Peyer's patch (tissue), 4 donors: ENCODE measurements around the gene SCGB1D2. TPM values are rescaled to one million over a fixed set of nuclear protein-coding genes. Genes with fewer than 3 reads are reported as not detected.

ENCODE experiments used
- DNase-seq, 3 donors: peaks; one replicate each; pipeline ENCODE4 v3.0.0-alpha.2; 2017 to 2019
- H3K27ac ChIP-seq, 4 donors: fragments of 200-600 bp; sonication (generic); one replicate each; pipeline ENCODE4 v1.5.1; 2016 to 2019
- H3K27me3 ChIP-seq, 2 donors: fragments of 200-600 bp; sonication (generic); one replicate each; pipeline ENCODE4 v1.5.1; 2019
- H3K36me3 ChIP-seq, 3 donors: fragments of 200-600 bp; sonication (generic); one replicate each; pipeline ENCODE4 v1.5.1; 2016 to 2019
- H3K4me1 ChIP-seq, 4 donors: fragments of 200-600 bp; sonication (generic); one replicate each; pipeline ENCODE4 v1.5.1; 2016 to 2019
- H3K4me3 ChIP-seq, 4 donors: fragments of 200-600 bp; sonication (generic); 1 replicate in 3 of 4; 2 replicates in 1 of 4; pipeline ENCODE4 v1.5.1; 2016 to 2019; ENCODE audit warnings: mild to moderate bottlenecking in 1 of 4
- H3K9me3 ChIP-seq, 4 donors: fragments of 200-600 bp; sonication (generic); one replicate each; pipeline ENCODE4 v1.5.1; 2016 to 2019; ENCODE audit warnings: mild to moderate bottlenecking in 1 of 4
- POLR2A ChIP-seq, 2 donors: fragments of 450-650 bp; IDR thresholded peaks; one replicate each; pipeline ENCODE4 v1.5.1; 2017; ENCODE audit warnings: antibody characterized with exemption in 2 of 2, mild to moderate bottlenecking in 2 of 2, moderate library complexity in 2 of 2
- total RNA-seq, 4 donors: library from RNA; depleted of rRNA; stranded (reverse); fragments of >200 nt; gene quantifications; one replicate each; pipeline ENCODE4 v1.1.0, GENCODE V29; 2016
- TF ChIP-seq, protein P1 (sequence below), 6 experiments: fragments of 450-650 bp in 4 of 6; fragments of 200-600 bp in 2 of 6; sonication (generic) in 1 of 6; IDR thresholded peaks; one replicate each; pipeline ENCODE4 v1.5.1; 2017 to 2019; ENCODE audit warnings: antibody characterized with exemption in 6 of 6, mild to moderate bottlenecking in 3 of 6, moderate library complexity in 1 of 6

The SCGB1D2 gene
- total RNA-seq, 4 donors from 2014 or later, result not detected

DNA sequence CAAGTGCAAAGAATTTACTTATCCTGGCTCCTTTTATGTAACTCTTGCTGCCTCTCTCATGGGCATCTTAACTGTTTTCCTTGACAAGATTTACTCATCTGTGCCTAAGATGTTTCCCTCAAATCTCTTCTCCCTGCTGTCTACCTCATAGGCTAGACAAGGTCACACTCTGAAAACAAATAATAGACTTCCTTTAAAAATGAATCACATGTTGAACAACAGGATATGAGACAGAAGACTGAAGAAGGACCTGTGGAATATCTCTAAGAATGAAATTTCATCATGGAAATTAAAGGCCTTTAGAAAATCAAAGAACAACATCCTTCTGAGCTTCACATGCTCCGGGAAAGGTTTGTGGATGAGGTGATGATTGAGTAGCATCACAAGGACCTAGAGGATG is 22.0 kb downstream of the SCGB1D2 start:
- Histone ChIP-seq H3K36me3 (no peaks in the 10 kb centered on the region), H3K4me3 (no peak overlapping the region), H3K27me3 (no peaks in the 10 kb centered on the region), H3K27ac (no peak overlapping the region), H3K4me1 (no peaks in the 10 kb centered on the region), H3K9me3 (no peaks in the 10 kb centered on the region)
- DNase-seq, result no peak
- TF ChIP-seq, protein P1, sequence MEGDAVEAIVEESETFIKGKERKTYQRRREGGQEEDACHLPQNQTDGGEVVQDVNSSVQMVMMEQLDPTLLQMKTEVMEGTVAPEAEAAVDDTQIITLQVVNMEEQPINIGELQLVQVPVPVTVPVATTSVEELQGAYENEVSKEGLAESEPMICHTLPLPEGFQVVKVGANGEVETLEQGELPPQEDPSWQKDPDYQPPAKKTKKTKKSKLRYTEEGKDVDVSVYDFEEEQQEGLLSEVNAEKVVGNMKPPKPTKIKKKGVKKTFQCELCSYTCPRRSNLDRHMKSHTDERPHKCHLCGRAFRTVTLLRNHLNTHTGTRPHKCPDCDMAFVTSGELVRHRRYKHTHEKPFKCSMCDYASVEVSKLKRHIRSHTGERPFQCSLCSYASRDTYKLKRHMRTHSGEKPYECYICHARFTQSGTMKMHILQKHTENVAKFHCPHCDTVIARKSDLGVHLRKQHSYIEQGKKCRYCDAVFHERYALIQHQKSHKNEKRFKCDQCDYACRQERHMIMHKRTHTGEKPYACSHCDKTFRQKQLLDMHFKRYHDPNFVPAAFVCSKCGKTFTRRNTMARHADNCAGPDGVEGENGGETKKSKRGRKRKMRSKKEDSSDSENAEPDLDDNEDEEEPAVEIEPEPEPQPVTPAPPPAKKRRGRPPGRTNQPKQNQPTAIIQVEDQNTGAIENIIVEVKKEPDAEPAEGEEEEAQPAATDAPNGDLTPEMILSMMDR (IDR thresholded peaks at IDR 0.05), result no peak
- no peak for TF ChIP-seq POLR2A (IDR thresholded peaks at IDR 0.05)

DNA sequence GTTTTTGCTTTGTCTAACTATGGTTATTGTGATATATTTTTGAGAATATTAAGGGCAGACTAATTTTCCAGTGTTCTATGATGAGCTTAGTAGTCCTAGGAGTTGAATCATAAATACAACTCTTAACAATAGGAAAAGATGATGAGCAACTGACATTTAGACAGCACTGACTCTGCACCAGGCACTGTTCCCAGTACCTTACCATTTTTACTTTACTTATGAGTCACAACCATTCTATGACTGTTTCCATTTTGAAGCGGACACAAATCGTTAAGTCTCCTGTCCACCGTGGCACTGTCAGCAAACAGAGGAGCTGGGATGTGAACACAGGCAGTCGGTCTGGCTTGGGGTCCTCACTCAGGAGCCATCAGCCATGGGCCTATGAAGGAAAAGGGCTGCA is 24.5 kb downstream of the SCGB1D2 start:
- Histone ChIP-seq H3K9me3 (no peaks in the 10 kb centered on the region), H3K36me3 (no peaks in the 10 kb centered on the region), H3K4me3 (no peak overlapping the region), H3K27ac (no peak overlapping the region), H3K4me1 (no peaks in the 10 kb centered on the region), H3K27me3 (no peaks in the 10 kb centered on the region)
- TF ChIP-seq, protein P1 (IDR thresholded peaks at IDR 0.05), result no peak
- TF ChIP-seq POLR2A (IDR thresholded peaks at IDR 0.05), result no peak
- DNase-seq, result no peak

DNA sequence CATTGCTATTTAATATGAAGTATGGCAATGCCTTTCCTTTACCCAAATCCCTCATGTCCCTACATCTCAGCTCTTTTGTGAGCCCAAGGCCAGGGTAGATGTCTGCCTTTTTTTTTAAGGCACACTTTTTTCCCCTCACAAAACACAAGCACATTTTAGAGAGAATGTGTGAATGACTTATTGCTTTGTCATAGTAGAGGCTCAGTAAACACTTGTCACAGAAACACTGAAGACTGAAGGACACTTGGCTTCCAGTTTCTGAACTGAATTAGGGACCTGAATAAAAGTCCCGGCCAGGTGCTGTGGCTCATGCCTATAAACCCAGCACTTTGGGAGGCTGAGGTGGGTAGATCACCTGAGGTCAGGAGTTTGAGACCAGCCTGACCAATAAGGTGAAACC is 25.0 kb downstream of the SCGB1D2 start:
- H3K4me1 ChIP-seq, result no peaks in the 10 kb centered on the region
- no peak for DNase-seq
- no peak overlapping the region for H3K4me3 ChIP-seq
- H3K36me3 ChIP-seq, result no peaks in the 10 kb centered on the region
- no peak for TF ChIP-seq POLR2A (IDR thresholded peaks at IDR 0.05)
- TF ChIP-seq, protein P1 (IDR thresholded peaks at IDR 0.05), result no peak
- no peaks in the 10 kb centered on the region for H3K9me3 ChIP-seq
- H3K27me3 ChIP-seq, result no peaks in the 10 kb centered on the region
- H3K27ac ChIP-seq, result no peak overlapping the region

DNA sequence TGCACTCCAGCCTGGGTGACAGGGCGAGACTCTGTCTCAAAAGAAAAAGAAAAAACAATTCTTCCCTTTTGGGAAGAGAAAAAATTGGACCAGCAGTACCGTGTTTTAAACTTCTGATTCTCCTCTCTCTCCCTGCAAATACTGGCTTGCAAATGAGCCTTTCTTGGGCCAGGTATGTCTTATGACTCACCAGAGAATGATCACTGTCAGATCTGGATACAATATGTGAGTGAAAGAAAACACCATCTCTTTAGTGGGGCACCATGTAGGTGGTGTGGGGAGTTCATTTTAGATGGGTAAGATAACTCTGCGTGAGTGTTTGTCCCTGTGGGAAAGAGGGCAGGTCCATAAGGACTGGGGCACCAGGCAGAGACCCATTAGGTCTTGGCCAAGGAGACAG is 25.5 kb downstream of the SCGB1D2 start:
- TF ChIP-seq, protein P1 (IDR thresholded peaks at IDR 0.05), result no peak
- no peak for TF ChIP-seq POLR2A (IDR thresholded peaks at IDR 0.05)
- Histone ChIP-seq H3K4me3 (no peak overlapping the region), H3K27me3 (no peaks in the 10 kb centered on the region), H3K27ac (no peak overlapping the region), H3K9me3 (no peaks in the 10 kb centered on the region), H3K4me1 (no peaks in the 10 kb centered on the region), H3K36me3 (no peaks in the 10 kb centered on the region)
- no peak for DNase-seq

DNA sequence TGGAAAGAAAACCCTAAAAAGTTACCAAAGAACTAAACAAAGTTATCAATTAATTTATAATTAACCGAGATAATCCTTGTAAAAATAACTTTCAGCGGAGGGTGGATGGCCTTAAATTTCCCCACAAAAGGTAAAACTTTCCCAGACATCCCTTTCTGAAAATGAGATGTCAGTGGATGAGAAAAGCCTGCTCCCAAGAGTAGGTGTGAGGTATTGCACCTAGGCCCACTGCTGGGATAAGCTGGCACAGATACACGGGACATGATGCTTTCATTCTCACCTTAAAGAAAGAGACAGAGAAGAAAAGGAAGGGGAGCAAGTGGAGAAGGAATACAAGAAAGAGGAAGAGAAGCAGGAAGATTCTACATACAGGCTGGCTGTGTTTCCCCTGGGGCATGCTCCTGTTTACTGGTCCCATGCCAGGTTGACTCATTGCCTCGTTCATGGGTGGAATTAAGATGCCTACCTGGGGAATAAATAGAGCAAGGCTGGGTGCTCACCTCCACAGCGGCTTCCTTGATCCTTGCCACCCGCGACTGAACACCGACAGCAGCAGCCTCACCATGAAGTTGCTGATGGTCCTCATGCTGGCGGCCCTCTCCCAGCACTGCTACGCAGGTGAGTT is 27.7 kb downstream of the SCGB1D2 start, which contains the start of gene SCGB2A2:
SCGB2A2 (plus strand) TSS at position 505 of the 625 bp plus-strand sequence; CDS start at position 564, 59 bp downstream.
- DNase-seq, result no peak
- Histone ChIP-seq H3K4me3 (no peak within 1 kb of the TSS), H3K36me3 (no peaks in the 10 kb centered on the region), H3K4me1 (no peaks in the 10 kb centered on the region), H3K27ac (no peak within 1 kb of the TSS), H3K9me3 (no peaks in the 10 kb centered on the region), H3K27me3 (no peaks in the 10 kb centered on the region)
- TF ChIP-seq POLR2A (IDR thresholded peaks at IDR 0.05), result no peak
- TF ChIP-seq, protein P1 (IDR thresholded peaks at IDR 0.05), result peak in 1 of 6 experiments; percentile 17
